ENCODE data around the gene PDZD11.

DNA sequence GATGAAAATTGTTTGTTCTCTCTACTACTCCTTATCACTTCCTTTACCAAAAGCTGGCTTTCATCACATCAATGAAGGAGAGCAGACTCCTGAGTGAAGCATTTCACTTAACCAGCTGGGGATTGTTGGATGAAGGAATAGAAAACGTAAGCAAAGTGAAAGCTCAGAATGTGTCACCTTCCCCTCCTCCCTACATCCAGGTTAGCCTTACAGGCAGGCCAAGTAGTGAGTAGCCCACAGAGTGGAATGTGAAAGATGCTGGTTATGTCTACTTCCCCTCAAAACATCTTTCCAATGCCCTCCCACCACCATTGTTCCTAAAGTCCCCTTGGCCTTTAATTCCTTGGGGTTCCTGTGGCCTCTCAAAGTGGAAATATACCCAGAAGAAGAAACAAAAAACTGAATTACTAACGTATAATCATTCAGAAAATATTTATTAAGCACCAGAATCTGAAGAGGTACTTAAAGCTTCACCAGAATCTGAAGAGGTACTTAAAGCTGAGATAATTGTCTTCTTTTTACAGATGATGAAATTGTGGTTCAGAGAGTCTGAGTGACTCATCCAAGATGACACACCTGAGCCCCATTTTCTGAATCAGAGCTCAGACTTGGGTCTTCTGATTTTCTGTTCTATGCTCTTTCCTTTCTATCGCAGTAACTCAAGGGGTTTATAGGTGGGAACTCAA is 36.2 kb downstream of the PDZD11 start:
- TF ChIP-seq POLR2A (IDR thresholded peaks at IDR 0.05) (no peak), EP300 (IDR thresholded peaks at IDR 0.05) (no peak), POLR2AphosphoS5 (IDR thresholded peaks at IDR 0.05) (no peak)
- TF ChIP-seq, protein P1, sequence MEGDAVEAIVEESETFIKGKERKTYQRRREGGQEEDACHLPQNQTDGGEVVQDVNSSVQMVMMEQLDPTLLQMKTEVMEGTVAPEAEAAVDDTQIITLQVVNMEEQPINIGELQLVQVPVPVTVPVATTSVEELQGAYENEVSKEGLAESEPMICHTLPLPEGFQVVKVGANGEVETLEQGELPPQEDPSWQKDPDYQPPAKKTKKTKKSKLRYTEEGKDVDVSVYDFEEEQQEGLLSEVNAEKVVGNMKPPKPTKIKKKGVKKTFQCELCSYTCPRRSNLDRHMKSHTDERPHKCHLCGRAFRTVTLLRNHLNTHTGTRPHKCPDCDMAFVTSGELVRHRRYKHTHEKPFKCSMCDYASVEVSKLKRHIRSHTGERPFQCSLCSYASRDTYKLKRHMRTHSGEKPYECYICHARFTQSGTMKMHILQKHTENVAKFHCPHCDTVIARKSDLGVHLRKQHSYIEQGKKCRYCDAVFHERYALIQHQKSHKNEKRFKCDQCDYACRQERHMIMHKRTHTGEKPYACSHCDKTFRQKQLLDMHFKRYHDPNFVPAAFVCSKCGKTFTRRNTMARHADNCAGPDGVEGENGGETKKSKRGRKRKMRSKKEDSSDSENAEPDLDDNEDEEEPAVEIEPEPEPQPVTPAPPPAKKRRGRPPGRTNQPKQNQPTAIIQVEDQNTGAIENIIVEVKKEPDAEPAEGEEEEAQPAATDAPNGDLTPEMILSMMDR (IDR thresholded peaks at IDR 0.05) = no peak
